Measurements from ENCODE around the gene MTERF2. TPM values are rescaled to one million over a fixed set of nuclear protein-coding genes. Genes with fewer than 3 reads are reported as not detected.

The MTERF2 gene
- total RNA-seq, 1 experiment from 2014 or later: 5.0 TPM

- Histone ChIP-seq H2BK120ac (ENCODE audit: low read depth, low read length, poor library complexity, severe bottlenecking) (no peak overlapping the region), H3K23ac (ENCODE audit: insufficient read length, low read depth, low read length) (no peak overlapping the region), H3K4me2 (ENCODE audit: insufficient read depth, insufficient read length, low read length) (no peak overlapping the region), H3K4ac (ENCODE audit: low read depth, low read length) (no peak overlapping the region), H3K27me3 (ENCODE audit: insufficient read depth, low read length) (no peaks in the 10 kb centered on the region), H4K5ac (ENCODE audit: insufficient read length, low read depth, low read length) (no peak overlapping the region), H3K27ac (ENCODE audit: insufficient read length, low read depth, low read length) (no peak overlapping the region), H3K9ac (ENCODE audit: extremely low read depth, insufficient read length, low read length) (no peak overlapping the region), H3K79me2 (ENCODE audit: insufficient read depth, low read length) (no peaks in the 10 kb centered on the region), H3K14ac (ENCODE audit: insufficient read depth, low read length) (no peak overlapping the region), H3K23me2 (ENCODE audit: insufficient read length, low read depth, low read length, poor library complexity, severe bottlenecking) (no peaks in the 10 kb centered on the region), H3T11ph (ENCODE audit: low read length) (no peak overlapping the region), H4K20me1 (ENCODE audit: control insufficient read depth, insufficient read depth, insufficient read length) (no peaks in the 10 kb centered on the region), H2BK20ac (ENCODE audit: low read depth, low read length, poor library complexity, severe bottlenecking) (no peak overlapping the region), H4K91ac (ENCODE audit: insufficient read length, low read depth, low read length) (no peak overlapping the region), H3K18ac (ENCODE audit: insufficient read length, low read depth, low read length) (no peak overlapping the region), H3K56ac (ENCODE audit: insufficient read length, low read depth, low read length) (no peak overlapping the region), H3K4me1 (ENCODE audit: insufficient read depth, low read length) (no peaks in the 10 kb centered on the region), H3K9me3 (ENCODE audit: control insufficient read depth, low read depth, low read length) (no peaks in the 10 kb centered on the region), H3K79me1 (ENCODE audit: insufficient read depth, low read depth, low read length, poor library complexity, severe bottlenecking) (no peaks in the 10 kb centered on the region), H2BK12ac (ENCODE audit: insufficient read length, low read depth, low read length) (no peak overlapping the region), H4K8ac (replicated peaks; ENCODE audit: insufficient read length, low read depth, low read length) (no peak overlapping the region), H2BK15ac (ENCODE audit: low read depth, low read length) (no peak overlapping the region), H2BK5ac (ENCODE audit: insufficient read length, low read length) (no peak overlapping the region), H2AFZ (ENCODE audit: low read length) (no peak overlapping the region), H2AK5ac (ENCODE audit: insufficient read length, low read length) (no peak overlapping the region)
- DNase-seq: no peak
- peaks cover 18 to 37% (median 34%) of the 10 kb centered on the region in 3 experiments; a peak in 6 of 7 replicates for H3K36me3 Mint-ChIP-seq (ENCODE audit: insufficient read depth in 1 of 3, low read depth in 3 of 3)
- WGBS (ENCODE audit: extremely low coverage, insufficient read length, low lambda C conversion rate): no CpG with 5 or more reads among the region's 6 CpGs
- H3K9me3 Mint-ChIP-seq: no peaks in the 10 kb centered on the region; a peak in 1 of 5 replicates
- no peak overlapping the region for H3K27ac Mint-ChIP-seq
- H3K4me1 Mint-ChIP-seq: no peaks in the 10 kb centered on the region
- H3K27me3 Mint-ChIP-seq (ENCODE audit: low read depth): no peaks in the 10 kb centered on the region
- TF ChIP-seq CTCF (conservative IDR thresholded peaks at IDR 0.05): no peak
- H3K4me3 Mint-ChIP-seq: no peak overlapping the region
These were observed 12.5 kb upstream of the MTERF2 start for GRCh38 chr12:106999446-106999845.

Measured in H9 (cell line).